Suprapubic skin (tissue), 4 donors: ENCODE results near the gene HLA-A. TPM values are rescaled to one million over a fixed set of nuclear protein-coding genes. Genes with fewer than 3 reads are reported as not detected.

ENCODE experiments used
- DNase-seq, 2 donors: peaks; one replicate each; pipeline ENCODE4 v3.0.0-alpha.2; 2019; ENCODE audit warnings: low spot score in 2 of 2
- H3K27ac ChIP-seq: fragments of 200-600 bp; sonication (generic); one replicate; pipeline ENCODE4 v1.5.1; 2019
- H3K27me3 ChIP-seq: fragments of 200-600 bp; sonication (generic); one replicate; pipeline ENCODE4 v1.5.1; 2019
- H3K36me3 ChIP-seq: fragments of 200-600 bp; sonication (generic); one replicate; pipeline ENCODE4 v1.5.1; 2019
- H3K4me1 ChIP-seq: fragments of 200-600 bp; sonication (generic); one replicate; pipeline ENCODE4 v1.5.1; 2019
- H3K4me3 ChIP-seq: fragments of 200-600 bp; sonication (generic); one replicate; pipeline ENCODE4 v1.5.1; 2019; ENCODE audit warnings: mild to moderate bottlenecking
- H3K9me3 ChIP-seq: fragments of 200-600 bp; sonication (generic); one replicate; pipeline ENCODE4 v1.5.1; 2019
- EP300 ChIP-seq: sonication (generic); formaldehyde crosslinking; IDR thresholded peaks from one replicate; pipeline ENCODE4 v1.6.1; 2017; ENCODE audit warnings: antibody characterized with exemption
- POLR2A ChIP-seq, 2 donors: fragments of 450-650 bp; IDR thresholded peaks; one replicate each; pipeline ENCODE4 v1.6.1; 2017; ENCODE audit warnings: antibody characterized with exemption in 2 of 2, mild to moderate bottlenecking in 2 of 2, moderate library complexity in 2 of 2
- POLR2AphosphoS5 ChIP-seq, 3 donors: sonication (generic); formaldehyde crosslinking; IDR thresholded peaks; one replicate each; pipeline ENCODE4 v1.6.1; 2017; ENCODE audit warnings: antibody characterized with exemption in 3 of 3
- WGBS: methylation state at CpG from one replicate; pipeline ENCODE4 v1.1.5; 2018; 5-methylcytosine and 5-hydroxymethylcytosine counted together
- total RNA-seq, 4 donors: library from RNA; depleted of rRNA; stranded (reverse); fragments of >200 nt; gene quantifications; one replicate each; pipeline ENCODE4 v1.1.0, GENCODE V29; 2016
- TF ChIP-seq, protein P1 (sequence below), 2 donors: fragments of 200-600 bp in 1 of 2; fragments of 450-650 bp in 1 of 2; sonication (generic) in 1 of 2; IDR thresholded peaks; one replicate each; pipeline ENCODE4 v1.5.1; 2016 to 2019; ENCODE audit warnings: antibody characterized with exemption in 2 of 2, mild to moderate bottlenecking in 1 of 2, moderate library complexity in 1 of 2

Gene HLA-A
- total RNA-seq, 4 donors from 2014 or later: 455 to 546 (median 499) TPM

DNA sequence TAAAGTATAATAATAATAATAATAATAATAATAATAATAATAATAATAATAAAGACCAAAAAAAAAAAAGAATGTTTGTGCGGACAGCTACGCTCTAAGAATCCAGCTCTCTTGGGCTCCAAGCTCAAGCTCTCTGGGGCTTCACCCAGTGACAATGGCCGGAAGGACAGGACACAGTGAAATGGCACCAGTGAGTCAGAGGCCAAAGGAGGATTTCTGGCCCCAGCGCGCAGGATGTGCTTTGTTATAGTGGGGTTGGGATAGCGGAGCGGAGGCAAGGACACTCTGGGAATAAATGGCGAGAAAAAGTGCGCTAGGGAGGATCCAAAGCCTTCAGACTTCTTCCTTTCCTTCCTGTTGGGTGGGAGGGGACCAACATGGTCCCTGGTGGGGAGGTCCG, 38.2 kb downstream of the HLA-A start:
- Histone ChIP-seq H3K4me1 (peaks cover 13% of the 10 kb centered on the region), H3K4me3 (no peak overlapping the region), H3K36me3 (no peaks in the 10 kb centered on the region), H3K27me3 (peaks cover under 1% of the 10 kb centered on the region), H3K27ac (no peak overlapping the region), H3K9me3 (no peaks in the 10 kb centered on the region)
- 80% methylated on average over 10 of the region's 10 CpGs for WGBS
- DNase-seq: peak in 1 of 2 donors; percentile 68
- TF ChIP-seq, protein P1, sequence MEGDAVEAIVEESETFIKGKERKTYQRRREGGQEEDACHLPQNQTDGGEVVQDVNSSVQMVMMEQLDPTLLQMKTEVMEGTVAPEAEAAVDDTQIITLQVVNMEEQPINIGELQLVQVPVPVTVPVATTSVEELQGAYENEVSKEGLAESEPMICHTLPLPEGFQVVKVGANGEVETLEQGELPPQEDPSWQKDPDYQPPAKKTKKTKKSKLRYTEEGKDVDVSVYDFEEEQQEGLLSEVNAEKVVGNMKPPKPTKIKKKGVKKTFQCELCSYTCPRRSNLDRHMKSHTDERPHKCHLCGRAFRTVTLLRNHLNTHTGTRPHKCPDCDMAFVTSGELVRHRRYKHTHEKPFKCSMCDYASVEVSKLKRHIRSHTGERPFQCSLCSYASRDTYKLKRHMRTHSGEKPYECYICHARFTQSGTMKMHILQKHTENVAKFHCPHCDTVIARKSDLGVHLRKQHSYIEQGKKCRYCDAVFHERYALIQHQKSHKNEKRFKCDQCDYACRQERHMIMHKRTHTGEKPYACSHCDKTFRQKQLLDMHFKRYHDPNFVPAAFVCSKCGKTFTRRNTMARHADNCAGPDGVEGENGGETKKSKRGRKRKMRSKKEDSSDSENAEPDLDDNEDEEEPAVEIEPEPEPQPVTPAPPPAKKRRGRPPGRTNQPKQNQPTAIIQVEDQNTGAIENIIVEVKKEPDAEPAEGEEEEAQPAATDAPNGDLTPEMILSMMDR (IDR thresholded peaks at IDR 0.05): no peak
- no peak for TF ChIP-seq POLR2AphosphoS5 (IDR thresholded peaks at IDR 0.05)
- no peak for TF ChIP-seq EP300
- no peak for TF ChIP-seq POLR2A (IDR thresholded peaks at IDR 0.05)

DNA sequence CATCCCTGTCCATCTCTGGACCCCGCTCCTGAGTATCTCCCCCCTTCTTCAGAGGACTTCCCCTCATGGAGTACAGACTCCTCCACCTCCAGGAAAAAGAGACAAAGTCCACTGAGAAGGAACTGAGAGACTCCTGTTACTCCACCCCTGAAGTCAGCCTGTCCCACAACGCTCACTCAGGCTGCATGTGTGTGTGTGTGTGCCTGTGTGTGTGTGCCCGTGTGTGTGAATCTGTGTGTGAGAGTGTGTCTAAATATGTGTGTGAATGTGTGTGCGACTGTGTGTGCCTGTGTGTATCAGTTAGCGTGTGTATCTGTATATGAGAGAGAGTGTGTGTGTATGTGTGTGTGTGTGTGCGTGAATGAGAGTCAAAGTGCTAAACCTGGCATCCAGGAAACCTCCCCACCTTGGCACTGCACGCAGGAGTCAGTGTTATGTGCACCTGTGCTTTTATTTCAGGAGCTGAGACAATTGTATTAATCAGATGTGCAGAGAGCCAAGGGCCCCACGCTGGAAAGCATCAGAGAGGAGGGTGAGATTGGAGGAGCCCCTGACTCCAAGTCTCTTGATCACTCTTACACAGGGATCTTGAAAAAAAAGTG, 39.0 kb downstream of the HLA-A start:
- Histone ChIP-seq H3K27me3 (no peaks in the 10 kb centered on the region), H3K9me3 (no peaks in the 10 kb centered on the region), H3K4me1 (peaks cover 7% of the 10 kb centered on the region), H3K36me3 (no peaks in the 10 kb centered on the region), H3K27ac (no peak overlapping the region), H3K4me3 (no peak overlapping the region)
- peak in 1 of 2 donors; percentile 35 for DNase-seq
- WGBS: 69% methylated on average over 8 of the region's 8 CpGs
- TF ChIP-seq EP300 (no peak), POLR2AphosphoS5 (IDR thresholded peaks at IDR 0.05) (no peak), POLR2A (IDR thresholded peaks at IDR 0.05) (no peak)
- TF ChIP-seq, protein P1 (IDR thresholded peaks at IDR 0.05): no peak

GRCh38 chr6:29982097-29982496, 39.8 kb downstream of the HLA-A start:
- no peaks in the 10 kb centered on the region for H3K9me3 ChIP-seq
- H3K4me3 ChIP-seq: no peak overlapping the region
- peaks cover 6% of the 10 kb centered on the region for H3K4me1 ChIP-seq
- no peaks in the 10 kb centered on the region for H3K27me3 ChIP-seq
- TF ChIP-seq POLR2AphosphoS5 (IDR thresholded peaks at IDR 0.05): no peak
- TF ChIP-seq, protein P1 (IDR thresholded peaks at IDR 0.05): no peak
- DNase-seq: no peak
- H3K36me3 ChIP-seq: no peaks in the 10 kb centered on the region
- H3K27ac ChIP-seq: no peak overlapping the region

DNA sequence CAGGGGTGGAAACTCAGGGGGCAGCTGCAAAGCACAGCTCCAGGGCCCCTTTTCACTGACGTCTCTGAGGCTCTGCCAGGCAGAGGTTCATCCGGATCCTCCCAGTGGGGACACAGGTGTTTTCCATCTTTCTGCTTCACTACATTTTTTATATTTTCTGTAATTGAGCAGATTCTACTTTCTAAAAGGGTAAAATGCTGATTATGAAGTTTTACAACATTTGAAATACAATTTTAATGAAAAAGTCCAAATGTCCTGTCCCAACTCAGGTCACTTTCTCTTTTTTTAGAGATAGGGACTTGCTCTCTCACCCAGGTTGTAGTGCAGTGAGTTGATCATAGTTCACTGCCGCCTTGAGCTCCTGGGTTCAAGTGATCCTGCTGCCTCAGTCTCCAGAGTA, 41.9 kb downstream of the HLA-A start:
- Histone ChIP-seq H3K4me1 (no peaks in the 10 kb centered on the region), H3K27ac (no peak overlapping the region), H3K9me3 (no peaks in the 10 kb centered on the region), H3K27me3 (no peaks in the 10 kb centered on the region), H3K4me3 (no peak overlapping the region), H3K36me3 (no peaks in the 10 kb centered on the region)
- TF ChIP-seq EP300 (no peak), POLR2AphosphoS5 (IDR thresholded peaks at IDR 0.05) (no peak), POLR2A (IDR thresholded peaks at IDR 0.05) (no peak)
- TF ChIP-seq, protein P1 (IDR thresholded peaks at IDR 0.05): no peak
- no peak for DNase-seq
- 81% methylated on average over 3 of the region's 3 CpGs for WGBS

DNA sequence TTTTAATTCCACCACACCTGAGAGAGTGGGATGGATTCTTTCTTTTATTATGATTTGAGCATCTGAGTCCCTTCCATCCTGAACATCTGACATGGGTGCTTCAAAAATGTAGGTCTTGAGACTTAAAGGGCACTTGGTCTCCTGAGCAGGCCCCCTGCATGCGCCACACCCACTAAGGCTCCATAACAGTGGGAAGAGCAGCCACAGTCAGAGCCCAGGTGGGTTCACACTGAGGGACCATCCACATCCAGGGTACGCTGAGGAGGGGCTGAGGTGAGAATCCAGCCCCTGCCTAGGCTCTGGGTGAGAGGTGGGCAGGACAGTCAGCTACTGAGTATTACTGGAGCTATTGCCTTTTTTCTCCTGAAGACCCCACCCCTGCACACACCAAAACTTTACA, 42.7 kb downstream of the HLA-A start:
- Histone ChIP-seq H3K36me3 (no peaks in the 10 kb centered on the region), H3K27me3 (no peaks in the 10 kb centered on the region), H3K4me1 (no peaks in the 10 kb centered on the region), H3K9me3 (no peaks in the 10 kb centered on the region), H3K4me3 (no peak overlapping the region), H3K27ac (no peak overlapping the region)
- WGBS: 94% methylated on average over 2 of the region's 2 CpGs
- no peak for TF ChIP-seq EP300
- TF ChIP-seq POLR2A (IDR thresholded peaks at IDR 0.05): no peak
- TF ChIP-seq, protein P1 (IDR thresholded peaks at IDR 0.05): no peak
- TF ChIP-seq POLR2AphosphoS5 (IDR thresholded peaks at IDR 0.05): no peak
- DNase-seq: peak in 1 of 2 donors; percentile 58
